Frontal cortex (tissue), 4 donors: ENCODE data around the gene SLC22A3. TPM values are rescaled to one million over a fixed set of nuclear protein-coding genes. Genes with fewer than 3 reads are reported as not detected.
"Not testable (repeated sequence)": the region's sequence is repeated elsewhere in the genome, so short reads cannot be mapped to it uniquely, and the experiment has no call there.

ENCODE experiments used
- DNase-seq, 2 donors: peaks; one replicate each; pipeline ENCODE4 v3.0.0; 2012; ENCODE audit warnings: low spot score in 2 of 2
- FAIRE-seq: peaks from 2 replicates; lab custom pipeline; 2012; peaks lifted over from hg19 to GRCh38; lab: Jason Lieb, UNC
- total RNA-seq: library from RNA; depleted of rRNA; stranded (reverse); fragments of >200 nt; gene quantifications from one replicate; pipeline ENCODE4 v1.2.3, GENCODE V29; 2014
- donor health status: control.
- donor health status: control.
- donor health status: control.

Gene SLC22A3
- total RNA-seq, 1 donor from 2014 or later: 3.3 TPM

DNA sequence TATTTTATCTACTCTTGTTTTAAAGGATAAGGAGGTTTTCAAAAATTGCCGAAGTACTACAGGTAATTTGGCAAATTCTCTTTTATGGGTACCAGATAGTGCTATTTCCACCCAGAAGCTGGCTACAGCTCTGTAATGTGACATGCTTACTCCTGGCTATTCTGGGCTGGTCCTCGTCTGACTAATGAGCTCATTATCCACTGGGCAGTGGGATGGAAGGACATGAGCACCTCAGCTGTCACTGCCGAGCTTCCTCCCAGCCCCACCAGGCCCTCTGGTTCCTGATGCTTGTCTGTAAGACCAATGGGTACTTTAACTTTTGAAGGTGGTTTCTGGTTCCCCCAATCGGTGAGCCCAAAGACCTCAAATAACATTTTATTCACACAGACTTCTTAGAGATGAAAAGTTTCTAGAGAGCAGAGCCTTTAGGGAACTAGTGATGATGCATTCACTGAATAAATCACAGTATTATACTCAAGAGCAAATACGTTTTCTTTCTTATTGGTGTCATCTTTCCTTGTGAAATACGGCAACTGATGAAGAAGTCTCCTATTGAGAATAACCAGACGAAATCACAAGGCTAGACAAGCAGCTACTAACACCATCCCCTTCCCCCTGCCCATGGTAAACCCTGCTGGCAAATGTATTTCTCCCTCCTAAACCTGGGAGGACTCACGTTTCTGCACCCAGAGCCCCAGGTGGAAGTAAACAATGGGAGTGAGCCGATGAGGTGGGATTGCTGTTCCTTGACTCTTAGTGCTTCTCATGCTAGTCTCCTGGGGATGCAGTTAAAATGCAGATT lies 80.8 kb downstream of the SLC22A3 start:
- DNase-seq (no peak), FAIRE-seq (no peak)

DNA sequence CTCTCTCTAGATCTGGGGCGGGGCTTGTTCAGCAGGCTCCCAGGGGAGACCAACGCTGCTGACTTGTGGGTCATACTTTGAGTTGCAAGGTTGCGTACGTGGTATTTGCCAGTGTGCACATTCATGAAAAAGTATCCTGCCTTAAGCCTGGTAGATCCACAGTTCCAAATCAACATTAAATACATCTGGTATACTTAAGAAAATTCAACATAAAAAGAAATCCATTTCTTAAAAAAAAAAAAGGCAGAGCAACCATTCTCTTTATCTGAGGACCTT lies 81.4 kb downstream of the SLC22A3 start:
- no peak for DNase-seq
- no peak for FAIRE-seq

DNA sequence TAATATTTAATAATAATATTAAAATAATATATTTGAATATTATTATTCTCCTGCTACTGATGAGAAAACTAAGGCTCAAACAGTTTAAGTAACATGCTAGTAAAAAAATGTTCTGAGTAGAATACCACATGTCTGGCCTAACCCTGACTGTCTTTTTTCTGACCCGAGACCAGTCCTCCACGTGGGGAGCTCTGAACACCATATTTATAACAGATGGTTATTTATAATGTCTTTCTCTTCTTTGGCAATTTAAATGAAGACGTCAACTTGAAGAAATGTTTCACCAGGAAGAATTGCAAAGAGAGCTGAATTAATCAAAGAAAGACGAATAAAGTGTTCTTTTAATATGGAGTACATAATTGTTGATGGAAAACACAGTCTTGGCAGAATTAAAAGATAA lies 82.0 kb downstream of the SLC22A3 start:
- DNase-seq (no peak), FAIRE-seq (no peak)

DNA sequence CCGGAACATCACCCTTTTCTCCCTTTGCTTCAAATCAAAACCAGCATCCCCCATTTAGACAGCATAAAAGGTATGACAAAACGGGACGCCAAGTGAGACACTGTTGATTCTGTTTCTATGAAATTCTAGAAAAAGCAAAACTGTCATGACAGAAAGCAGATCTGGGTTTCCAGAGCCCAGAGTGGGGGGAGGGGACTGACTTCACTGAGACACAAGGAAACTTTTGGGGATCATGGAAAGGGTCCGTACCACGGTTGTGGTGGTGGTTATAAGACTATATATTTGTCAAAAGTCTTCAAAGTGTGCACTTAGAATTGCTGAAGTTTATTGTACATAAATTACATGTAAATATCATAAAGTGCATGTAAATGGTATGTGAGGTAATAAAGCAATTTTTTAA lies 82.6 kb downstream of the SLC22A3 start:
- FAIRE-seq (no peak), DNase-seq (no peak)

DNA sequence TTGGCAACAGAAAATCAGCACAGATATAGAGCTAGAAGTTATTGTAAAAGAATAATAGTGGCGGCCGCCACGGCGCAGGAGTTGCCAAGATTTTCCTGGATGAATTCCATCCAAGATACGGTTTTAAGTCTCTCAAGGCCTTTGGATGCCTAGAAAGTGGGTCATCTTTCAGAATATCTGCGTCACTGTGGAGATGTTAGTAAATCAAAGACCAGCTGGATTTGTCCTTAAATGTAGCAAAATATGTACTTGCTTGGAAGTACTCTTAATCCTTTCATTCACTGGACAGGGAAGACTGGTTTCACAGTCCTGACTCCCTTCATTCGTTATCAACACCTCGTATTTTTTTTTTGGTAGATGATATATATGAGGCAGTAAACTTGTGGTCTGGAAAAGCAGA lies 83.0 kb downstream of the SLC22A3 start:
- no peak for DNase-seq

DNA sequence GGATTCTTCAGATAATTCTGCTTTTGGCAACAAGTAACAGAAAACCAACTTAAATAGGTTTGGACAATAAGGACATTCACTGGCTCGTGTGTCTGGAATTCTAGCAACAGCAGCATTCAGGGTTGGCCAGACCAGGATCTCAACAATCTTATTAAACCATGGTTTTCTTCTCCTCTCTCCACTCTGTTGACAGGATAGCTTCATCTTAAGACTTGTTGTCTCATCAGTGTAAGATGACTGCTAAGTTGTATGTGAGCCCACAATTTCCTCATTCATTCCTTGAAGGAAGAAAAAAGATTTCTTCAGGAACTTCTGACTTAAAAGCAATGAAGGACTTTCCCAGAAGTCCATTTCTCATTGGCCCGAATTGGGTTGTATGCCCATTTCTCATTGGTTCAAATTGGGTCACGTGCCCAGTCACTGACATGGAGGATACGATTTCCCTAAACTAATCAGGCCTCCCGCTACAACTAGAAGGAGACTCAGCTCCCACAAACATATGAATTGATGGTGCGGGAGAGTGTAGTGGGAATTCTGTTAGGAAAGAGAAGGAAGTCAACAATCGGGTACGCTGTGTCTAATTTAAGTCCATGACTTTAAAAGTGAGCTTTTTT lies 83.7 kb downstream of the SLC22A3 start:
- DNase-seq (no peak), FAIRE-seq (no peak)

More for the DNA sequence above, 83.0 kb downstream of the SLC22A3 start:
- no peak for FAIRE-seq

DNA sequence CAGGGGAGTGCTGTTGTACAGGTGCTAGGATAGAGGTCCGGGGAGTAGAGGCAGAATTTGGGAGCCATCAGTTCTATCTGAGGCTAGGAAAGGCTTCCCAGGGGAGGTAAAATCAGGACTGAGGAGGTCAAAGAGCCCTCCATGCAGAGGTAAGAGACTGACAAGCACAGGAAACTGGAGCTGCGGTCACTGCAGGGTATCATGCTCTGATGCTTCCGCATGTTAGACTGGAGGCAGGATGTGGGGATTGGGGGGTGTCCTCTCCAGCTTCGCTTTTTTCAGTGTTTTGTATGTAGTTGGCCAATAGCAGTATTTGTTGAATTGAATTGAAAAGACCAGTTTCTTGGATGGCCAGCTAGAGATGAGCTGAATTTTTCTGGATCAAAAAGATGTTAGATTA lies 87.8 kb downstream of the SLC22A3 start:
- FAIRE-seq: no peak
- no peak for DNase-seq

DNA sequence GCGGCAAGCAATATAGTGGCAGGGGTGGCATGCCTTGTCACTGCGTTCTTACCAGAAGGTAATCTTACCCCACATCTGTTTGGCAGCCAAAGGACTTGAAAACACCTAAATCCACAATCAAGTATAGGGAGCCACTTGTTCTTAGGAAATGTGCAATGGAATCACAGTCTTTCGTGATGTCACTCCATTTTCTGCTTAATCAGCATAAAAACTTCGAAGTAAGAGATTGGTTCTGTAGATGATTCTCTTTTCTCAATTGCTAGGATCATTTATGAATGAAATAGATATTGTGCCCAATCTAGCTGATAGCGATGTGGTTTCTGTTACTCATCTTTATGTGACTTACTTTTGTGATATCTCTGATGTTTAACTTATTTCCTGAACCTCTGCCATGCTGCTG lies 89.0 kb downstream of the SLC22A3 start:
- DNase-seq (no peak), FAIRE-seq (no peak)

DNA sequence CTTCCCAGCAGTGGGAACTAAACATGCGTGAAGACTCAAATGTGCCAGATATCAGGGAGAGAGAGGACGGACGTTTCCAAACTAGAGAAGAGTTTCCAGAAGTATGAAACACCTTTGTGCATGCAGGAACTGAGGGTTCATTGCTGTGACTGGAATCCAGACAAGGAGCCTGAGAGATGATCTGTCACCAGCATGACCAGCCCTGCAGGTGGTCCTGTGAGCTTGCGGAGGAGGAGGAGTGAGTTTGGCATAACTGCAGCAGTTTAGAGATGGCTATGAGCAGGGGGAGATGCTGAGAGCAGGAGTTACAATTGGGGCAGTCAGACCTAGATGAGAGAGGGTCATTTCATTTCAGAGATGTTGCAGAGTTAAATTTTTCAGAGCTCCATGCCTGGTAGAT lies 89.6 kb downstream of the SLC22A3 start:
- no peak for FAIRE-seq
- DNase-seq: no peak

DNA sequence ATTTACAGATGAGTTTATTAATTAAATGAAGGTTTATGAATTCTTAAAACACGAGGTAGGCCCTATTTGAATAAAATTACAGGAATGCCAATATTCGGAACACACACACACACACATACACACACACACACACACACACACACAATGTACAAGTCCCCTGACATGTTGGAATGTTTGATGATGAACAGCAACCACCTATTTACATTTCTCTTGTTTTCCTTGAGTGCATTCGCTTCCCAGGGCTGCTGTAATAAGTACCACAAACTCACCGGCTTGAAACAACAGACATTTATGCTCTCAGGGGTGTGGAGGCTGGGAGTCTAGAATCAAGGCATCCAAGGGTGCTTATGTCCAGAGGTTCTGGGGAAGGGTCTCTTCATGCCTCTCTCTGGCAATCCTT lies 90.3 kb downstream of the SLC22A3 start:
- DNase-seq (no peak), FAIRE-seq (no peak)

DNA sequence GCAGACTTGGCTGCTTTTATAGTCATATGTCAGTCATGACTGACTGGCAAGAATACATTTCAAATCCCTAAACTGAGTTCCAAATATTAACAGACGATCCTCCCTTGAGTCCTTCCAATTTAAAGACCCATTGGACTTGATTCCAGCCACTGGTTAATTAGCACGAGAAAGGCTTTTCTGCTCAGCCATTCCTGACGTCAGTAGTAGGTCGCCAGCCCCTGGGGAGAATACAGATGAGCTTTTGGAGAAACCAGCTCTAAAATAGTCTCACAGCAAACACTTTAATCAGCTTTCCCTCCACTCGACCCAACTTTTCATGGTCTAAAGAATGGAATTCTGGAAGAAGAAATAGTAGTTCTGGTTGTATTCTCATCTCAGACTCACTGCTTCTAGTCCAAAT lies 91.6 kb downstream of the SLC22A3 start:
- DNase-seq (peak in 1 of 2 donors; percentile 19), FAIRE-seq (no peak)

DNA sequence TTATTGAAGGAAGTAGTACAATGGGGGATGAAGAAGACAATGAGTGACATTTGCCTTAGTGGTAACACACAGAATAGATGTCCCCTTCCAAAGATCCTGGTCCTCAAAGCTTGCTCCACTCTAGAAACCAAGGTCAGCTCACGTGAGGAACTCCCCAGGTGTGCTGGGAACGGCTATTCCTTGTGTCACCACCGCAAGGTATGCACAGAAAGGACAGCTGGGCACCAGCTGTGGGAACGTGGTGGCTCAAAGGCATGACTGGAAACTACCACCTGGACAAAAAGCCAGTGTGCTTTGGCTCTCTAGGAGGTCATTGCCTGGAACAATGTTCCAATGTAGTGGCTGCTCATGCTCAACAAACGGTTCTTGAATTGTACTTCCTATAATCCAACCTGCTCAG lies 94.0 kb downstream of the SLC22A3 start:
- no peak for FAIRE-seq
- DNase-seq: no peak

DNA sequence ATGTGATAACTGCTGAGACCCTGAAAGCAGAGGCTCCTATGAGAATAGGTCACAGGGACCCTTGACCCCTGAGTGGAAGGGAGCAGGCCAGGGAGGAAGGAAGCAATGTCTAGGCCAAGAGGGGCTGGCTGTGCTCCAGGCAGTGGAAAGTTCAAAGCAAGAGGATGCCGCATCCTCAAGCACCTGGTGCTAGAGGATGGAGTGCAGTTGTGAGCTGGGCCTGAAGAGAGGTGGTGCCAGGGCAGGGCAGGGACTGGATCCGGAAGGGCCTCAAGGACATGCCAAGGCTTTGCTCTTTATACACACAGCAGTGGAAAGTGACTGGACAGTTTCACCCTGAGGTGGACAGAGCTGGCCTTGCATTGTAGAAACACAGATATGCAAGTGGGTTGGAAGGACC lies 97.0 kb downstream of the SLC22A3 start:
- DNase-seq (no peak), FAIRE-seq (no peak)

DNA sequence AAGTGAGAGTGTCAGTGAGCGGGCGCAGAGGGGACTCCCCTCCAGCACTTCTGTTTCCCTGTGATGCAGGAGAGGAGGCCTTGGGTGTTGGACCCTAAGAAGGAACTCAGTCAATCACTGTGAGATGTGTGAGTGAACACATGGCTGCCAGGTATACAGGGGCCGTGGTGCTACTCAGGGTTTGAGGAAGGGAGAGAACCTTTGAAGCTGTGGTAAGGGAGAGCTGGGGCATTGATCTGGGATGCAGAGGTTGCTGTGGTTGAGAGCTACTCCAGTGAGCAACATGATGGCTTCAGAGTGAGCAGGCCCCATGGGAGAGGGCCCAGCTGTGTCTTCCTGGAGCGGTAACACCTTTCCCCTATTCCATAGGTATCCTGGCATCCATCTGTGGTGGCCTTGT lies 99.2 kb downstream of the SLC22A3 start:
- FAIRE-seq (no peak), DNase-seq (no peak)

DNA sequence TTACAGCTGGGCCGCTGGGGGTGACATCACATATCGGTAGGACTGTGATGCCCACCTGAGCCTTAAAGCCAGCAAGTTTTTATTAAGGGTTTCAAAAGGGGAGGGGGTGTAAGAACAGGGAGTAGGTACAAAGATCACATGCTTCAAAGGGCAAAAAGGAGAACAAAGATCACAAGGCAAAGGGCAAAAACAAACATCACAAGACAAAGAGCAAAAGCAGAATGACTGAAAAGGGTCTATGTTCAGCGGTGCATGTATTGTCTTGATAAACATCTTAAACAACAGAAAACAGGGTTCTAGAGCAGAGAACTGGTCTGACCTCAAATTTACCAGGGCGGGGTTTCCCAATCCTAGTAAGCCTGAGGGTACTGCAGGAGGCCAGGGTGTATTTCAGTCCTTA lies 101.6 kb downstream of the SLC22A3 start:
- FAIRE-seq, DNase-seq: not testable (repeated sequence)

DNA sequence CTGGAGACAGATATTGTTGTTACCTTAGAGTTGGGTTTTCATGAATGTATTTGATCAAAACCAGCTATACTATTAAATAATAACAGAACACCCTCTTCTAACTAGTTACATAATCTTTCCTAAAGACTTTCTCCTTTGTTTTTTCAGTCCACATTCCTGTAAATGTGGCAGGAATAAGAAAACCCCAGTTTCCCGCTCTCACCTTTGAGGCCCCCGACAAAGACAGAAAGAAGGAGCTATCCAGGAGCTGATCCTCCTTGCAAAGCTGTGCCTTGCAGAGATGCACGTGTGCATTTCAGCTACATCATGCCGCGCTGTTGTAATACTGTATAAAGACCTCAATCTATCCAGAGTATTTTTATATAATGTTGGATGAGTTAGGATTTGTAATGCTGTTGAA lies 102.7 kb downstream of the SLC22A3 start:
- FAIRE-seq: no peak
- no peak for DNase-seq

DNA sequence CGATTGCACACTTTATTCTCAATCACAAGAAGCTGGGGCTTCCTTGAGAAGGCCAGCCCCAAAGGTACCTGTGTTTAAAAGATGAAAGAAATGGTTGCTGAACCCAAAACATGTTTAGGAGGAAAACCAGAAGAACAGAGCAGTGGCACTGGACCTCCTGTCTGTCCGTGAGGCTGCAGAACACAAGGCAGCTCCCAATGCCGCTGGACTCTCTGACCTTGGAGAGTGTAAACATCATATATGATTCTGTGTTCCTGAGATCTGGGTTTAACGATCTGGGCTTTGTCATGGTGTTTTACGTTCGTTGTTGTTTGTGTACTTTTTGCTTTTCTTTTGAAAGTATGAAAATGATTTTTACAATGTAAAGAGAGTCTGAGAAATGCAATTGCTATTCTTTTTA lies 106.1 kb downstream of the SLC22A3 start:
- FAIRE-seq (no peak), DNase-seq (no peak)

DNA sequence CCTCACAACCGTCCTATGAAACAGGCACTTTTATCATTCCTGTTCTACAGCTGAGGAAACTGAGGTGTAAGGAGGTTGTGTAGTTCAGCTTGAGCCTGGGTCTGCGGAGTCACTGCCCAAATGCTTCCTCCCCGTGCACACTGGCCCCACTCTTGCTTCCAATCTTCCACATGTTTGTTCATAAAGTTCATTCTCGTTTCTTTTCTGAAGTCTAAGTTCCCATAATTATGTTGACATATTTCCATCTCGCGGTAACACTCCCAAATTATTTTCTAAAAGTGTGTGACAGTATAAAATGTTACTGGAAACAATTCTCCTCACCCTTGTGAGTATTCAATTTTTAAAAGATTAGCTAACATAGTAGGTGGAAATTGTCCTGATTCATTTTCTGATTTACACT lies 106.9 kb downstream of the SLC22A3 start:
- no peak for DNase-seq

DNA sequence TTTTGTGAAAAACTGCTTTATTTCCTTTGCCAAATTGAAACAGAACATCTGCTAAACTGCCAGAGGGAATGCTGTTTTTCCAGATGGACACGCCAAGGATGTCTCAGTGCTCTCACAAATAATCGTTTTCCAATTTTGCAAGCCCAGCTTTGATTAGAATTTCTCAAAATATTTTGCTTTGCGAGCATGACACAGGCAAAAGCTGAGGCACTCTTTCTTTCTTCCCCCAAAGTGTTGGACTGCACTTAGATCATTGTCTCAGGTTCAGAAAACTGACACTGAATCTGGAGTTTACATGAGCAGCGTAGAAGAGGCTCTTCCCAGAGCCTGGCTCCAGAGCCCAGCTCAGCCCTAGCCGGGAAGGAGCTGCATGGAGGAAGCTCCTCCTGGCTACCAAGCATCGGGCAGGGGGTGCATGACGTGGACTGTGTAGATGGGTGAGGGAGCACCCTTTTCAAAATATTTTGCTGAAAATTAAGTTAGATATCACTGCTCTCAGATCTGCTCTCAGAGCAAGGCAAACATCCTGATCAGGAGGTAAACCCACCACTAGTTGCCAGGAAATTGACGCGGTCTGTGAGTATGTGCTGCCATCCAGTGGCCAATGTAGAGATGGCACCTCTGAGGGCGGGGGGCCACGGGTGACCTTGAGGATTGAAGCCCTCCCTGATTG lies 107.5 kb downstream of the SLC22A3 start:
- FAIRE-seq: no peak

More for the DNA sequence above, 106.9 kb downstream of the SLC22A3 start:
- no peak for FAIRE-seq

DNA sequence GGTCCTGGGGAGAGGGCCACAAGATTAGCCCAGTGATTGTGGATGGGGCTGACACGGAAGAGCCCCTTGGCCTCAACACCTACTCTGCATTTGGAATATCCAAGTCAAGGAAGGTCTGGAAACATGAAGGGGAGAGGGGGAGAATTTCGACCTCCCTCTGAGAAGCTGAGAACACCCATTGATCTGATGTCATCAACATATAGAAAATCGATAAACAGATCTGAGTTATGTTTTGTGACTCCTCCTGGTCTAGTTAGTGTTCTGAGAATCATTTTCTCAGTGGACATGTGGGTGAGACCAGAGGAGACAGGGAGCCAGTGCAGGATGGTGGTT lies 108.0 kb downstream of the SLC22A3 start:
- FAIRE-seq: no peak
- no peak for DNase-seq

More for the DNA sequence above, 107.5 kb downstream of the SLC22A3 start:
- DNase-seq: peak; percentile 17 to 49

DNA sequence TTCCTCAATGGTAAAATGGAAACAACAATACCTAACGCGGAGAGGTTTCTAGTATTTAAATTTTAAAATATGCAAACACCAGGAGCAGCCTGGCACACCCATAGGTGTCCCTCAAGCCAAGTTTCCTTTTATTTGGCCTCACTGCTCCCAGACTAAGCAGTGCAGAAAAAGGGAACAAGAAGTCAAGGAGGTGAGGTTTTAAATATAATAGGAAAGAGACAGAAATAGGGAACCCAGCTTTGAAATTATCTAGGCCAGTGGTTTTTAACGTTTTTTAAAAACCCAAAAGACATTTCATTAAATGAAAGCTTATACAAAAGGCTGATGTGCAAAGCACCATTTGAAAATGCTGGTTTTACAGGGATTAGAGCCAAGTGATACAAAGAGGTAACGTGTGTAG lies 109.6 kb downstream of the SLC22A3 start:
- DNase-seq: no peak
- no peak for FAIRE-seq

DNA sequence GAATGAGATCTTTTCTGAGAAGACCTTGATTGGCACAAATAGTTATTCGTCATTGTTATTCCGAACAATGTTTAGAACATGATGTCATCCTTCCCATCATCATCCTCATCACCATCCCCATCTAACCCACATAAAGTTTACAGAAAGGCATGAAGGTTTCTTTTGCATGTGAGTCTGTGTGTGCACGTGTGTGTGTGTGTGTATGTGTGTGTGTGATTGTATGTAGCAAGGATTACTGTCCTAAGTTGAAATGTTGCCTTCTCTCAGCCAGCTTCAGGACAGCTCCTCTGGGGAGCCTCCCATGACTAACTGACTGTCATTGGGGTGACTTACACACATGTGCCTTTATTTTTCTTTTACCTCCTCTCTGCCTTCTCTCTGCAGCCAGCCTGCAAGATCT lies 113.5 kb downstream of the SLC22A3 start:
- DNase-seq (no peak), FAIRE-seq (no peak)
